Kidney (tissue), 14 donors: Measurements from ENCODE around the gene ARX. TPM values are rescaled to one million over a fixed set of nuclear protein-coding genes. Genes with fewer than 3 reads are reported as not detected.
A peak's percentile ranks its signal among the peaks of the same experiment; 100 is the strongest.

Experiments
- DNase-seq, 5 donors: peaks; one replicate each; pipeline ENCODE4 v3.0.0-alpha.2; 2013 to 2020
- FAIRE-seq: peaks from 2 replicates; lab custom pipeline; 2012; peaks lifted over from hg19 to GRCh38; lab: Jason Lieb, UNC
- H3K27ac ChIP-seq, 2 donors: one replicate each; pipeline ENCODE4 v1.7.0; 2013; ENCODE audit warnings: low read depth in 2 of 2, low read length in 2 of 2, inconsistent platforms in 1 of 2
- H3K27me3 ChIP-seq: one replicate; pipeline ENCODE4 v1.7.1; 2013; ENCODE audit warnings: low read length, inconsistent platforms; ENCODE audit not compliant: control insufficient read depth, insufficient read depth
- H3K36me3 ChIP-seq, 3 donors: one replicate each; pipeline versions ENCODE4 v1.7.0 to v1.7.1; 2013; ENCODE audit warnings: low read length in 3 of 3, control low read depth in 1 of 3, inconsistent platforms in 1 of 3; ENCODE audit not compliant: insufficient read depth in 3 of 3, control insufficient read depth in 2 of 3
- H3K4me1 ChIP-seq, 3 donors: one replicate each; pipeline versions ENCODE4 v1.7.0 to v1.7.1; 2013; ENCODE audit warnings: low read length in 3 of 3, inconsistent platforms in 1 of 3, low read depth in 1 of 3; ENCODE audit not compliant: control insufficient read depth in 2 of 3, insufficient read depth in 2 of 3
- H3K4me3 ChIP-seq, 3 donors: one replicate each; pipeline versions ENCODE4 v1.7.0 to v1.8.1; 2013; ENCODE audit warnings: low read length in 3 of 3, control low read depth in 1 of 3, inconsistent platforms in 1 of 3
- H3K9ac ChIP-seq, 3 donors: one replicate each; pipeline versions ENCODE4 v1.7.0 to v1.7.1; 2013; ENCODE audit warnings: low read length in 3 of 3, control low read depth in 1 of 3, inconsistent platforms in 1 of 3
- H3K9me3 ChIP-seq, 3 donors: one replicate each; pipeline versions ENCODE4 v1.7.0 to v1.7.1; 2013; ENCODE audit warnings: low read length in 3 of 3, control low read depth in 1 of 3, inconsistent platforms in 1 of 3; ENCODE audit not compliant: control insufficient read depth in 2 of 3, insufficient read depth in 1 of 3
- CTCF ChIP-seq: IDR thresholded peaks from 3 replicates; pipeline ENCODE4 v1.5.1; 2012; ENCODE audit warnings: mild to moderate bottlenecking, moderate library complexity, borderline replicate concordance; ENCODE audit not compliant: insufficient read depth; ENCODE audit errors: extremely low read depth
- intact Hi-C: fragments of 100-400 bp; cut with DNase I; formaldehyde crosslinking; loops from one replicate; pipeline ENCODE4 v1.11.1; 2022
- polyA plus RNA-seq: library from polyadenylated mRNA; stranded (reverse); fragments of 350-450 nt; fragmentation: Illumina TruSeq; extraction: RNeasy Lipid Tissue Mini Kit (QIAGEN cat#74804); gene quantifications from one replicate; pipeline ENCODE4 v1.2.3, GENCODE V29; 2014; ENCODE audit warnings: low read depth, low replicate concordance; ENCODE audit not compliant: insufficient read depth
- total RNA-seq: library from RNA; stranded (reverse); fragmentation: NEBNext Ultra II Directional; extraction: Animal tissue kit (Norgen Biotek cat#: 25700); gene quantifications from one replicate; pipeline ENCODE4 v1.2.1, GENCODE V29; 2021
- donor health status: control.
- donor health status: control.
- donor health status: control.
- donor health status: control.
- donor health status: control.
- donor health status: DM: yes; HTN: yes; CAD: no.
- donor health status: Normal renal cell carcinoma (clear cell type).

ARX gene
- total and polyA plus RNA-seq, 2 donors from 2014 or later: 0.13 to 0.31 TPM

GRCh38 chrX:24981030-24981429 lies 34.7 kb downstream of the ARX start:
- intact Hi-C loops: no loop called here
- FAIRE-seq (no peak), DNase-seq (no peak)
- no peak overlapping the region for H3K27ac ChIP-seq
- no peak overlapping the region for H3K4me3 ChIP-seq
- no peaks in the 10 kb centered on the region for H3K4me1 ChIP-seq
- H3K9me3 ChIP-seq: no peaks in the 10 kb centered on the region
- no peak for TF ChIP-seq CTCF
- H3K9ac ChIP-seq: no peak overlapping the region
- peaks cover 2% of the 10 kb centered on the region for H3K27me3 ChIP-seq
- no peaks in the 10 kb centered on the region for H3K36me3 ChIP-seq

DNA sequence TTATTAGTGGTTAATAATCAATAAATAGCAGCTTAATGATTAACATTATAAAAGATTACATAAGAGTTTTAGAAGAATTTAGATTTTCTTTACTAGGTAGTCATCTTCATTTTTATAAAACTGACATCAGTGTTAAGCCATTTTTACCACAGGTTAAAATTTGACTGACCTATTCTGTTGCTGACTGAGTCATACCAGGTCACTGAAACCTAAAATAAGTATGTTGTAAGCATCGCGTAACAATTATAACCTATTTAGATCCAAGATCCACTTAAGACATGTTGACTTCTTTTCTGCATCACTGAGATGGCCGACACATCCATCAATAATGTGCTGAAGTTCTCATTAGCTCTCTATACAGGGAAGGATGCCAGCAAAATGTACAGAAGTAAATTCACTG lies 36.7 kb downstream of the ARX start:
- Histone ChIP-seq H3K4me3 (no peak overlapping the region), H3K27me3 (peaks cover 2% of the 10 kb centered on the region), H3K9ac (no peak overlapping the region), H3K36me3 (no peaks in the 10 kb centered on the region), H3K4me1 (no peaks in the 10 kb centered on the region), H3K9me3 (no peaks in the 10 kb centered on the region), H3K27ac (no peak overlapping the region)
- no peak for TF ChIP-seq CTCF
- DNase-seq (no peak), FAIRE-seq (no peak)
- intact Hi-C loops: no loop called here

GRCh38 chrX:24969812-24970211 lies 46.0 kb downstream of the ARX start:
- Histone ChIP-seq H3K4me1 (no peaks in the 10 kb centered on the region), H3K9me3 (no peaks in the 10 kb centered on the region), H3K36me3 (no peaks in the 10 kb centered on the region), H3K9ac (no peak overlapping the region), H3K4me3 (no peak overlapping the region), H3K27me3 (no peaks in the 10 kb centered on the region), H3K27ac (no peak overlapping the region)
- FAIRE-seq: no peak
- DNase-seq: no peak
- no peak for TF ChIP-seq CTCF
- intact Hi-C loops: no loop called here

DNA sequence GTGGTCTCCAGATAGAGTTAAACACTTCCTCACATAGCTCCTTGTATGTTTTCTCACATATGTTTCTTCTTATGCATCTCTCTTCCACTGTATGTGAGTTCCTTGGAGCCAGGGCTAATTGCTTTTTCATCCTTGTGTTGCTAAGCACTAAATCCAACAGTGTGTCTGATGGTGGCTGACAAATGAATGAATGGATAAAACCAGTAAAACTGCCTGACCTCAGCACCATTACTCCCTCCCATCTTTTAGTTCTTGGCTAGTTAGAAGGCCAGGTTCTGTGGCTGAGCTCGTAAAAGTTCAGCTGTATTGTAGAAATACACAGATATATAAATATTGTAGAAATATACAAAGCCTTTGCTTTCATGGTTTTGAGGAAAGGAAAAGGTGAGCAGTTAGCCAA lies 50.4 kb downstream of the ARX start:
- Histone ChIP-seq H3K36me3 (no peaks in the 10 kb centered on the region), H3K9me3 (no peaks in the 10 kb centered on the region), H3K4me3 (no peak overlapping the region), H3K27me3 (no peaks in the 10 kb centered on the region), H3K9ac (no peak overlapping the region), H3K4me1 (no peaks in the 10 kb centered on the region), H3K27ac (no peak overlapping the region)
- TF ChIP-seq CTCF: no peak
- peak in 1 of 5 donors; percentile 8 for DNase-seq
- intact Hi-C loops: no loop called here
- FAIRE-seq: no peak
